GM12878 (cell line): ENCODE results near the gene GPR173. TPM values are rescaled to one million over a fixed set of nuclear protein-coding genes. Genes with fewer than 3 reads are reported as not detected.

ENCODE experiments used
- ATAC-seq: fragments of 200-7000 bp; cut with Tn5 transposase; 3 replicates; pipeline ENCODE4 v1.9.1; 2020; ENCODE audit warnings: mild to moderate bottlenecking, moderate library complexity
- BruUV-seq: library from RNA; stranded (reverse); fragments of 400-500 nt; replicated peaks from 2 replicates; lab custom pipeline; 2021; lab: Mats Ljungman, UMichigan
- CTCF ChIA-PET: fragments of 300-600 bp; sonication (Branson Sonifier 250); formaldehyde crosslinking; extraction: SDS; loops from one replicate; lab custom pipeline; 2021; ENCODE audit warnings: inconsistent platforms; lab: Yijun Ruan, JAX
- POLR2A ChIA-PET: fragments of 350-600 bp; formaldehyde crosslinking; extraction: SDS; loops from one replicate; lab custom pipeline; 2021; ENCODE audit warnings: inconsistent platforms; lab: Charles Lee
- RAD21 ChIA-PET: fragments of 300-600 bp; sonication (Branson Sonifier 250); formaldehyde crosslinking; loops from one replicate; lab custom pipeline; 2023; ENCODE audit warnings: antibody characterized with exemption; ENCODE audit not compliant: unreplicated experiment; lab: Charles Lee
- SMC1A ChIA-PET: fragments of 300-600 bp; sonication (Branson Sonifier 250); formaldehyde crosslinking; loops from one replicate; lab custom pipeline; 2023; ENCODE audit not compliant: unreplicated experiment, uncharacterized antibody; lab: Charles Lee
- DNase-seq: peaks from one replicate; pipeline ENCODE4 v3.0.0-alpha.2; 2011; ENCODE audit warnings: low read depth, low spot score
- FAIRE-seq: peaks from 3 replicates; lab custom pipeline; 2011; peaks lifted over from hg19 to GRCh38; lab: Jason Lieb, UNC
- H2AFZ ChIP-seq: 2 replicates; pipeline ENCODE4 v1.6.0; 2011; ENCODE audit warnings: low read depth, low read length, control low read depth; ENCODE audit not compliant: control insufficient read depth
- H3K27ac ChIP-seq: 2 replicates; pipeline ENCODE4 v1.5.1; 2011; ENCODE audit warnings: control low read depth; ENCODE audit not compliant: control insufficient read depth, insufficient read depth
- H3K27me3 ChIP-seq, 2 experiments: replicated peaks in 1 of 2; 2 replicates each; pipeline versions ENCODE4 v1.6.0 to v1.6.1; 2011; ENCODE audit warnings: low read length in 1 of 2; ENCODE audit not compliant: control insufficient read depth in 2 of 2, insufficient read depth in 2 of 2
- H3K36me3 ChIP-seq, 2 experiments: 2 replicates each; pipeline ENCODE4 v1.5.1; 2011; ENCODE audit warnings: low read length in 1 of 2; ENCODE audit not compliant: control insufficient read depth in 2 of 2, insufficient read depth in 2 of 2
- H3K4me1 ChIP-seq: 2 replicates; pipeline ENCODE4 v1.6.1; 2011; ENCODE audit warnings: mild to moderate bottlenecking, low read length, moderate library complexity, mixed read lengths; ENCODE audit not compliant: control insufficient read depth, insufficient read depth
- H3K4me2 ChIP-seq: 2 replicates; pipeline ENCODE4 v1.6.0; 2011; ENCODE audit warnings: control low read depth; ENCODE audit not compliant: control insufficient read depth, insufficient read depth
- H3K4me3 ChIP-seq: fragments of 200-600 bp; sonication (generic); 2 replicates; pipeline ENCODE4 v1.5.1; 2016
- H3K79me2 ChIP-seq: 2 replicates; pipeline ENCODE4 v1.6.0; 2011; ENCODE audit warnings: low read length; ENCODE audit not compliant: control insufficient read depth, insufficient read depth
- H3K9ac ChIP-seq: 2 replicates; pipeline ENCODE4 v1.8.0; 2011; ENCODE audit warnings: low read length, control low read depth, mixed read lengths; ENCODE audit not compliant: control insufficient read depth, insufficient read depth
- H3K9me3 ChIP-seq: replicated peaks from 3 replicates; pipeline ENCODE4 v1.5.1; 2011; ENCODE audit warnings: mild to moderate bottlenecking, low read length; ENCODE audit not compliant: control insufficient read depth, insufficient read depth
- H4K20me1 ChIP-seq: 2 replicates; pipeline ENCODE4 v1.6.0; 2011; ENCODE audit not compliant: control insufficient read depth, insufficient read depth
- ATF3 ChIP-seq: IDR thresholded peaks from 2 replicates; pipeline ENCODE4 v1.6.1; 2011; ENCODE audit warnings: low read depth, mild to moderate bottlenecking, low read length, moderate library complexity, borderline replicate concordance; ENCODE audit errors: extremely low read depth
- BCL3 ChIP-seq: IDR thresholded peaks from 2 replicates; pipeline ENCODE4 v1.6.1; 2011; ENCODE audit warnings: borderline replicate concordance, low read depth, mild to moderate bottlenecking, moderate library complexity, low read length; ENCODE audit not compliant: insufficient read depth, poor library complexity, severe bottlenecking
- ESRRA ChIP-seq: IDR thresholded peaks from 2 replicates; pipeline ENCODE4 v1.6.1; 2012; ENCODE audit warnings: mild to moderate bottlenecking, low read length, improper control_type of control experiment
- JUND ChIP-seq: IDR thresholded peaks from 2 replicates; pipeline ENCODE4 v1.6.1; 2012; ENCODE audit warnings: low read depth, mild to moderate bottlenecking, low read length, improper control_type of control experiment, moderate library complexity
- LARP7 ChIP-seq: fragments of 450-650 bp; IDR thresholded peaks from 2 replicates; pipeline ENCODE4 v1.6.1; 2017; ENCODE audit warnings: mild to moderate bottlenecking
- ZBTB40 ChIP-seq: fragments of 450-650 bp; IDR thresholded peaks from 2 replicates; pipeline ENCODE4 v1.6.1; 2016; ENCODE audit warnings: mild to moderate bottlenecking, moderate library complexity, borderline replicate concordance
- WGBS: methylation state at CpG from one replicate; pipeline ENCODE4 v1.1.6; 2016; ENCODE audit warnings: low lambda C conversion rate; ENCODE audit not compliant: insufficient replicate concordance, insufficient coverage; ENCODE audit errors: missing lambda C conversion rate; 5-methylcytosine and 5-hydroxymethylcytosine counted together
- in situ Hi-C: fragments of 300-500 bp; cut with MboI; formaldehyde crosslinking; loops from 9 replicates; pipeline ENCODE4 v1.14.3; 2018; ENCODE audit warnings: mixed read lengths
- intact Hi-C: fragments of 100-400 bp; cut with micrococcal nuclease; formaldehyde crosslinking; loops from one replicate; pipeline ENCODE4 v1.14.2; 2022; ENCODE audit not compliant: unreplicated experiment
- polyA plus RNA-seq, 11 experiments: library from polyadenylated mRNA; depleted of rRNA in 4 of 11; unstranded in 6 of 11; stranded (reverse) in 5 of 11; fragments of >200 nt; fragmentation: Nextera tagmentation in 4 of 11; fragmentation: Illumina TruSeq in 1 of 11; extraction: Ambion mirVana in 4 of 11; extraction: Trizol in 1 of 11; gene quantifications; 1 replicate in 1 of 11; 2 replicates in 10 of 11; pipeline versions ENCODE4 v1.2.1 to v1.2.3, GENCODE V29; 2011 to 2016; ENCODE audit warnings: inconsistent platforms in 2 of 11, missing spikeins in 2 of 11, low read depth in 1 of 11
- total RNA-seq, 4 experiments: library from RNA; depleted of rRNA in 3 of 4; stranded (reverse); fragments of >200 nt in 3 of 4; fragmentation: Illumina TruSeq in 1 of 4; extraction: Trizol in 1 of 4; gene quantifications; 2 replicates each; pipeline versions ENCODE4 v1.2.1 to v1.2.3, GENCODE V29; 2013 to 2021

The GPR173 gene
- total and polyA plus RNA-seq, 10 of the 15 experiments (the other 5 are each of a cell fraction or from before 2014, with no cell fraction given), result 0.04 to 0.24 (median 0.12) TPM; not detected in 4

GRCh38 chrX:53004038-53004437 lies 44.6 kb upstream of the GPR173 start (continued):
- TF ChIP-seq BCL3, result no peak

GRCh38 chrX:53004811-53005210 lies 43.8 kb upstream of the GPR173 start:
- intact Hi-C loops, result no loop called here
- H3K9me3 ChIP-seq, result peaks cover 2% of the 10 kb centered on the region; the same call in 1 of the 3 replicates
- FAIRE-seq (no peak), ATAC-seq (no peak), DNase-seq (no peak)
- H2AFZ ChIP-seq, result no peak overlapping the region
- no TSS peak for BruUV-seq
- 26% methylated on average over 4 of the region's 4 CpGs for WGBS
- ChIA-PET RAD21 (no interaction called here), SMC1A (no interaction called here), CTCF (no interaction called here), POLR2A (interaction anchor here (1.2 kb wide), 1 partner anchor 10 kb away, joined by 3 read pairs; no protein-coding TSS in a partner anchor)
- in situ Hi-C loops, result no loop called here
- no peaks in the 10 kb centered on the region for H3K4me1 ChIP-seq
- no peaks in the 10 kb centered on the region for H4K20me1 ChIP-seq
- H3K27ac ChIP-seq, result no peak overlapping the region
- no peak overlapping the region for H3K4me3 ChIP-seq
- H3K79me2 ChIP-seq, result no peaks in the 10 kb centered on the region
- H3K9ac ChIP-seq, result no peak overlapping the region
- no peaks in the 10 kb centered on the region for H3K27me3 ChIP-seq
- TF ChIP-seq JUND (no peak), ESRRA (no peak), LARP7 (no peak)
- no peak overlapping the region for H3K4me2 ChIP-seq
- no peaks in the 10 kb centered on the region for H3K36me3 ChIP-seq

GRCh38 chrX:53005327-53005726 lies 43.3 kb upstream of the GPR173 start:
- WGBS, result 18% methylated on average over 3 of the region's 3 CpGs
- RAD21 ChIA-PET, result no interaction called here
- no TSS peak for BruUV-seq
- Histone ChIP-seq H3K4me2 (no peak overlapping the region), H4K20me1 (no peaks in the 10 kb centered on the region), H3K4me1 (no peaks in the 10 kb centered on the region), H3K79me2 (no peaks in the 10 kb centered on the region), H3K9ac (no peak overlapping the region), H3K4me3 (no peak overlapping the region), H3K9me3 (peaks cover 2% of the 10 kb centered on the region; the same call in 1 of the 3 replicates), H3K27ac (no peak overlapping the region), H3K36me3 (no peaks in the 10 kb centered on the region), H2AFZ (no peak overlapping the region), H3K27me3 (no peaks in the 10 kb centered on the region)
- in situ Hi-C loops, result no loop called here
- POLR2A ChIA-PET, result no interaction called here
- CTCF ChIA-PET, result no interaction called here
- FAIRE-seq, result no peak
- no peak for ATAC-seq
- DNase-seq, result no peak
- SMC1A ChIA-PET, result no interaction called here
- intact Hi-C loops, result no loop called here
- TF ChIP-seq ATF3 (no peak), ZBTB40 (no peak)
